Measurements from ENCODE around the gene CHML.

CHML gene

GRCh38 chr1:241622669-241623068 lies 17.5 kb downstream of the CHML start:
- no peaks in the 10 kb centered on the region for H3K9me3 ChIP-seq (ENCODE audit: control insufficient read depth, insufficient read depth, low read depth, low read length)
- no peak overlapping the region for H3K27ac ChIP-seq (ENCODE audit: extremely low read depth, low read depth, low read length)
- ChIA-PET POLR2A (no interaction called here), CTCF (interaction anchor here (1.0 kb wide), 1 partner anchor 32 kb away, joined by 4 read pairs; no protein-coding TSS in a partner anchor)
- H3K4me1 ChIP-seq (ENCODE audit: control insufficient read depth, insufficient read depth, low read length), result no peaks in the 10 kb centered on the region
- no peak overlapping the region for H3K4me3 ChIP-seq (ENCODE audit: low read depth, low read length)
- TF ChIP-seq ZBTB11 (tag by site-specific recombination; conservative IDR thresholded peaks at IDR 0.05; ENCODE audit: low read depth), result no peak
- no peak for TF ChIP-seq ZNF335 (tag by site-specific recombination; conservative IDR thresholded peaks at IDR 0.05)
- TF ChIP-seq ZNF660 (tag by site-specific recombination; IDR thresholded peaks at IDR 0.05), result no peak
- TF ChIP-seq ZNF19 (tag by site-specific recombination; IDR thresholded peaks at IDR 0.05; ENCODE audit: low read depth), result no peak
- H3K36me3 ChIP-seq (ENCODE audit: control insufficient read depth in 2 of 2, insufficient read depth in 1 of 2, low read length in 2 of 2), result no peaks in the 10 kb centered on the region

DNA sequence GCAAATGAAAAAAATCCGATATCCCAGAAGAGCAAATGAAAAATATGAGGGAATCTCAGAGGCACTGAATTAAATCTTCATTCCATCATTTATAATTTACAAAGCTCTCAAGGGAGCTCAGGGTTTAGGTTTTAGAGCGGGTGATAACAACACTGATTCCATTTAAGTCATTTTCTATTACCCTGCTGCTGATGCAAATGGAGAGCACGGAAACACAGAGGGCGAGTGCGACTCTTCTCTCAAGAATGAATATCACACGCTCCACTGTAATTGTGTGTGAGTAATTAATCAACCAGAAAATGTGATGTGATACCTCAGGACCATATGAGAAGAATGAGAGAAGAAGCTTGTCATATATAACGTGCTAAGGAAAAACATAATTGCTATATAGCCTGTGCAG lies 22.7 kb downstream of the CHML start:
- ChIA-PET POLR2A (no interaction called here), CTCF (interaction anchor here (0.7 to 2.0 kb wide), 3 partner anchors 10 to 220 kb away, joined by 3 to 5 read pairs (median 4); no protein-coding TSS in a partner anchor)
- no peaks in the 10 kb centered on the region for H3K9me3 ChIP-seq (ENCODE audit: control insufficient read depth, insufficient read depth, low read depth, low read length)
- H3K27ac ChIP-seq (ENCODE audit: extremely low read depth, low read depth, low read length), result no peak overlapping the region
- H3K4me3 ChIP-seq (ENCODE audit: low read depth, low read length), result no peak overlapping the region
- no peaks in the 10 kb centered on the region for H3K4me1 ChIP-seq (ENCODE audit: control insufficient read depth, insufficient read depth, low read length)
- TF ChIP-seq TCF7L2 (IDR thresholded peaks at IDR 0.05; ENCODE audit: borderline replicate concordance, low read depth, low read length), result no peak
- TF ChIP-seq ZNF146 (tag by site-specific recombination; IDR thresholded peaks at IDR 0.05), result no peak
- no peak for TF ChIP-seq ZBTB6 (tag by site-specific recombination; IDR thresholded peaks at IDR 0.05)
- TF ChIP-seq SP3 (tag by site-specific recombination; IDR thresholded peaks at IDR 0.05), result no peak
- TF ChIP-seq ZNF549 (tag by site-specific recombination; IDR thresholded peaks at IDR 0.05), result no peak
- TF ChIP-seq KLF10 (tag by site-specific recombination; IDR thresholded peaks at IDR 0.05), result no peak
- no peak for TF ChIP-seq GFI1B (tag by site-specific recombination; IDR thresholded peaks at IDR 0.05)
- no peak for TF ChIP-seq KLF16 (tag by site-specific recombination; IDR thresholded peaks at IDR 0.05)
- TF ChIP-seq TRIM28 (IDR thresholded peaks at IDR 0.05; ENCODE audit: borderline replicate concordance, low read length), result no peak
- no peak for TF ChIP-seq ZNF18 (tag by site-specific recombination; IDR thresholded peaks at IDR 0.05)
- TF ChIP-seq ZBTB21 (tag by site-specific recombination; IDR thresholded peaks at IDR 0.05), result no peak
- TF ChIP-seq BCL11A (tag by site-specific recombination; IDR thresholded peaks at IDR 0.05; ENCODE audit: low read depth), result no peak
- TF ChIP-seq RBAK (tag by site-specific recombination; IDR thresholded peaks at IDR 0.05), result no peak
- no peak for TF ChIP-seq ZNF624 (tag by site-specific recombination; IDR thresholded peaks at IDR 0.05)
- no peaks in the 10 kb centered on the region for H3K36me3 ChIP-seq (ENCODE audit: control insufficient read depth in 2 of 2, insufficient read depth in 1 of 2, low read length in 2 of 2)

Measured in HEK293 (cell line).